Activated naive CD4-positive, alpha-beta T cell treated with anti-CD3 and anti-CD28 coated beads, Interleukin-2, amount 50 U/mL, for 72 hours (primary cell): ENCODE measurements around the gene EIF2AK3. TPM values are rescaled to one million over a fixed set of nuclear protein-coding genes. Genes with fewer than 3 reads are reported as not detected.
"Not testable (repeated sequence)": the region's sequence is repeated elsewhere in the genome, so short reads cannot be mapped to it uniquely, and the experiment has no call there.

Experiments
- ATAC-seq, 2 donors: fragments of 150-1000 bp; cut with Tn5 transposase; 2 replicates each; pipeline ENCODE4 v1.10.0; 2021; ENCODE audit warnings: mild to moderate bottlenecking in 2 of 2, moderate library complexity in 2 of 2
- DNase-seq, 2 donors: peaks; one replicate each; pipeline ENCODE4 v3.0.0; 2021 to 2022; ENCODE audit warnings: low spot score in 2 of 2
- H3K27ac Mint-ChIP-seq, 2 donors: one replicate each; pipeline ENCODE4 v1.8.0; 2022; ENCODE audit warnings: mild to moderate bottlenecking in 2 of 2, mixed read lengths in 2 of 2
- H3K36me3 Mint-ChIP-seq, 2 donors: one replicate each; pipeline ENCODE4 v1.8.0; 2022; ENCODE audit warnings: mixed read lengths in 2 of 2
- H3K9me3 Mint-ChIP-seq, 2 donors: one replicate each; pipeline ENCODE4 v1.8.0; 2022; ENCODE audit warnings: mixed read lengths in 2 of 2
- total RNA-seq, 2 donors: library from RNA; stranded (reverse); gene quantifications; one replicate each; pipeline ENCODE4 v1.2.3, GENCODE V29; 2022

Gene EIF2AK3
- 10 to 100 TPM; 15.0 to 16.1 TPM for total RNA-seq

- H3K36me3 Mint-ChIP-seq, result peaks cover 0 to 8% of the 10 kb centered on the region in 2 donors
- H3K9me3 Mint-ChIP-seq, result no peaks in the 10 kb centered on the region
- peak within 1 kb of the TSS in 1 of 2 donors; percentile 95 for H3K27ac Mint-ChIP-seq
- DNase-seq, result peak; percentile 90 to 98
- peak; percentile 87 for ATAC-seq
These were observed at the start of gene EIF2AK3 for GRCh38 chr2:88627055-88627855. TSS of gene EIF2AK3 (minus strand) at chr2:88627464. CDS start at chr2:88627274, 190 bp downstream.

- Mint-ChIP-seq H3K9me3 (no peaks in the 10 kb centered on the region), H3K36me3 (no peaks in the 10 kb centered on the region), H3K27ac (no peak overlapping the region)
- DNase-seq, result no peak
- ATAC-seq, result no peak
These were observed 46.1 kb upstream of the EIF2AK3 start for GRCh38 chr2:88673363-88673762.

GRCh38 chr2:88671786-88672427 lies 44.6 kb upstream of the EIF2AK3 start:
- H3K36me3 Mint-ChIP-seq, result no peaks in the 10 kb centered on the region
- ATAC-seq (peak; percentile 61), DNase-seq (peak in 1 of 2 donors; percentile 9)
- no peaks in the 10 kb centered on the region for H3K9me3 Mint-ChIP-seq
- no peak overlapping the region for H3K27ac Mint-ChIP-seq

GRCh38 chr2:88669482-88670214 lies 42.4 kb upstream of the EIF2AK3 start:
- DNase-seq, result peak in 1 of 2 donors; percentile 13
- no peak overlapping the region for H3K27ac Mint-ChIP-seq
- no peaks in the 10 kb centered on the region for H3K9me3 Mint-ChIP-seq
- peak; percentile 51 to 63 for ATAC-seq
- H3K36me3 Mint-ChIP-seq, result no peaks in the 10 kb centered on the region

GRCh38 chr2:88668862-88669261 lies 41.6 kb upstream of the EIF2AK3 start:
- no peaks in the 10 kb centered on the region for H3K9me3 Mint-ChIP-seq
- DNase-seq (no peak), ATAC-seq (no peak)
- no peak overlapping the region for H3K27ac Mint-ChIP-seq
- H3K36me3 Mint-ChIP-seq, result no peaks in the 10 kb centered on the region

- no peaks in the 10 kb centered on the region for H3K36me3 Mint-ChIP-seq
- DNase-seq (no peak), ATAC-seq (no peak)
- H3K9me3 Mint-ChIP-seq, result no peaks in the 10 kb centered on the region
- peak overlapping the region in 1 of 2 donors; percentile 11 for H3K27ac Mint-ChIP-seq
These were observed 40.0 kb upstream of the EIF2AK3 start for GRCh38 chr2:88667219-88667618.

- peak overlapping the region; percentile 24 to 58 for H3K27ac Mint-ChIP-seq
- no peak for ATAC-seq
- no peaks in the 10 kb centered on the region for H3K9me3 Mint-ChIP-seq
- H3K36me3 Mint-ChIP-seq, result no peaks in the 10 kb centered on the region
- DNase-seq, result no peak
These were observed 39.3 kb upstream of the EIF2AK3 start for GRCh38 chr2:88666576-88666975.

GRCh38 chr2:88660622-88661021 lies 33.4 kb upstream of the EIF2AK3 start:
- H3K27ac Mint-ChIP-seq, result no peak overlapping the region
- no peaks in the 10 kb centered on the region for H3K36me3 Mint-ChIP-seq
- no peaks in the 10 kb centered on the region for H3K9me3 Mint-ChIP-seq
- no peak for ATAC-seq
- no peak for DNase-seq

GRCh38 chr2:88659538-88659915 lies 32.3 kb upstream of the EIF2AK3 start:
- no peaks in the 10 kb centered on the region for H3K9me3 Mint-ChIP-seq
- no peak for ATAC-seq

GRCh38 chr2:88658881-88659537 lies 31.7 kb upstream of the EIF2AK3 start:
- DNase-seq (no peak), ATAC-seq (no peak)
- no peaks in the 10 kb centered on the region for H3K9me3 Mint-ChIP-seq
- H3K27ac Mint-ChIP-seq, result no peak overlapping the region
- no peaks in the 10 kb centered on the region for H3K36me3 Mint-ChIP-seq

More at GRCh38 chr2:88659538-88659915, 32.3 kb upstream of the EIF2AK3 start:
- Mint-ChIP-seq H3K36me3 (no peaks in the 10 kb centered on the region), H3K27ac (no peak overlapping the region)
- DNase-seq, result no peak

GRCh38 chr2:88658326-88658725 lies 31.1 kb upstream of the EIF2AK3 start:
- Mint-ChIP-seq H3K36me3 (no peaks in the 10 kb centered on the region), H3K9me3 (no peaks in the 10 kb centered on the region), H3K27ac (no peak overlapping the region)
- DNase-seq (no peak), ATAC-seq (no peak)

- Mint-ChIP-seq H3K36me3 (no peaks in the 10 kb centered on the region), H3K9me3 (no peaks in the 10 kb centered on the region), H3K27ac (no peak overlapping the region)
- DNase-seq, result no peak
- ATAC-seq, result no peak
These were observed 29.9 kb upstream of the EIF2AK3 start for GRCh38 chr2:88657131-88657530.

- Mint-ChIP-seq H3K9me3 (no peaks in the 10 kb centered on the region), H3K36me3 (no peaks in the 10 kb centered on the region), H3K27ac (no peak overlapping the region)
- no peak for ATAC-seq
- DNase-seq, result no peak
These were observed 29.4 kb upstream of the EIF2AK3 start for GRCh38 chr2:88656690-88657089.

GRCh38 chr2:88654714-88655113 lies 27.4 kb upstream of the EIF2AK3 start:
- H3K9me3 Mint-ChIP-seq, result no peaks in the 10 kb centered on the region

GRCh38 chr2:88651646-88652045 lies 24.4 kb upstream of the EIF2AK3 start:
- ATAC-seq (no peak), DNase-seq (no peak)
- no peaks in the 10 kb centered on the region for H3K36me3 Mint-ChIP-seq
- no peaks in the 10 kb centered on the region for H3K9me3 Mint-ChIP-seq
- no peak overlapping the region for H3K27ac Mint-ChIP-seq

More at GRCh38 chr2:88654714-88655113, 27.4 kb upstream of the EIF2AK3 start:
- H3K36me3 Mint-ChIP-seq, result no peaks in the 10 kb centered on the region
- DNase-seq (no peak), ATAC-seq (no peak)
- no peak overlapping the region for H3K27ac Mint-ChIP-seq

GRCh38 chr2:88645291-88645882 lies 18.1 kb upstream of the EIF2AK3 start:
- H3K27ac Mint-ChIP-seq, result peak overlapping the region in 1 of 2 donors; percentile 14
- not testable (repeated sequence) for H3K36me3 Mint-ChIP-seq, ATAC-seq, H3K9me3 Mint-ChIP-seq, DNase-seq
